HCT116 (cell line): ENCODE results near the gene SCN7A. TPM values are rescaled to one million over a fixed set of nuclear protein-coding genes. Genes with fewer than 3 reads are reported as not detected.

ENCODE experiments used
- ATAC-seq: fragments of 200-7000 bp; cut with Tn5 transposase; 2 replicates; pipeline ENCODE4 v1.9.1; 2020; ENCODE audit warnings: mild to moderate bottlenecking, moderate library complexity
- BruUV-seq: library from RNA; stranded (reverse); fragments of 400-500 nt; replicated peaks from 2 replicates; lab custom pipeline; 2021; lab: Mats Ljungman, UMichigan
- CTCF ChIA-PET: fragments of 300-600 bp; sonication (Branson Sonifier 250); formaldehyde crosslinking; loops from one replicate; lab custom pipeline; 2021; ENCODE audit warnings: antibody characterized with exemption; lab: Charles Lee
- POLR2A ChIA-PET: fragments of 300-600, 350-600 bp; sonication (Branson Sonifier 250); formaldehyde crosslinking; loops from one replicate; lab custom pipeline; 2021; ENCODE audit warnings: antibody characterized with exemption; lab: Charles Lee
- RAD21 ChIA-PET, 2 experiments: fragments of 300-600 bp; sonication (Branson Sonifier 250); formaldehyde crosslinking; loops; one replicate each; lab custom pipeline; 2023; ENCODE audit warnings: low total read pairs in 2 of 2; ENCODE audit not compliant: uncharacterized antibody in 2 of 2, unreplicated experiment in 2 of 2, low non-redundant PET in 1 of 2; lab: Charles Lee
- DNase-seq: peaks from one replicate; pipeline ENCODE4 v3.0.0-alpha.2; 2010; ENCODE audit warnings: low read depth, low spot score
- H2AFZ ChIP-seq: fragments of 200-600 bp; shearing (Covaris generic), sonication (generic); 2 replicates; pipeline ENCODE4 v1.6.1; 2017; ENCODE audit warnings: low read depth, mixed run types, mixed read lengths, antibody characterized with exemption, low read length; ENCODE audit not compliant: poor library complexity, severe bottlenecking
- H3K27ac ChIP-seq: 2 replicates; pipeline ENCODE4 v1.5.1; 2012; ENCODE audit warnings: low read depth, low read length
- H3K27me3 ChIP-seq: fragments of 200-600 bp; sonication (generic); 2 replicates; pipeline ENCODE4 v1.6.1; 2016; ENCODE audit warnings: mixed run types, low read length, mixed read lengths; ENCODE audit not compliant: insufficient read depth
- H3K36me3 ChIP-seq, 2 experiments: fragments of 200-500 bp in 1 of 2; fragments of 200-600 bp in 1 of 2; sonication (Bioruptor generic) in 1 of 2; sonication (generic) in 1 of 2; 2 replicates each; pipeline versions ENCODE4 v1.5.1 to v1.6.1; 2014 to 2016; ENCODE audit warnings: low read length in 2 of 2, inconsistent platforms in 1 of 2, mixed read lengths in 1 of 2, mixed run types in 1 of 2; ENCODE audit not compliant: insufficient read depth in 2 of 2, control insufficient read depth in 1 of 2
- H3K4me1 ChIP-seq, 2 experiments: fragments of 200-600 bp in 1 of 2; sonication (generic) in 1 of 2; 2 replicates each; pipeline versions ENCODE4 v1.5.1 to v1.6.1; 2012 to 2017; ENCODE audit warnings: low read length in 2 of 2, inconsistent platforms in 1 of 2, mild to moderate bottlenecking in 1 of 2, mixed read lengths in 1 of 2, mixed run types in 1 of 2, moderate library complexity in 1 of 2; ENCODE audit not compliant: insufficient read depth in 2 of 2, control insufficient read depth in 1 of 2
- H3K4me2 ChIP-seq: fragments of 200-600 bp; sonication (generic); 2 replicates; pipeline ENCODE4 v1.6.1; 2017; ENCODE audit warnings: mixed run types, low read length, mixed read lengths
- H3K4me3 ChIP-seq, 2 experiments: fragments of 200-600 bp in 1 of 2; sonication (generic) in 1 of 2; replicated peaks in 1 of 2; 2 replicates each; pipeline ENCODE4 v1.5.1; 2011 to 2016; ENCODE audit warnings: low read length in 2 of 2, control low read depth in 1 of 2, low read depth in 1 of 2, mild to moderate bottlenecking in 1 of 2, mixed read lengths in 1 of 2, mixed run types in 1 of 2
- H3K79me2 ChIP-seq: fragments of 200-600 bp; sonication (generic); 2 replicates; pipeline ENCODE4 v1.6.1; 2017; ENCODE audit warnings: mild to moderate bottlenecking, mixed run types, low read length, moderate library complexity, mixed read lengths; ENCODE audit not compliant: insufficient read depth
- H3K9ac ChIP-seq: fragments of 200-600 bp; sonication (generic); 2 replicates; pipeline ENCODE4 v1.6.1; 2016; ENCODE audit warnings: low read length, mixed read lengths
- H3K9me2 ChIP-seq: fragments of 200-600 bp; sonication (generic), shearing (Covaris generic); 2 replicates; pipeline ENCODE4 v1.6.1; 2017; ENCODE audit warnings: mixed run types, mild to moderate bottlenecking, moderate library complexity; ENCODE audit not compliant: insufficient read depth
- H3K9me3 ChIP-seq, 2 experiments: fragments of 200-500 bp in 1 of 2; fragments of 200-600 bp in 1 of 2; sonication (Bioruptor generic) in 1 of 2; sonication (generic) in 1 of 2; 2 replicates each; pipeline ENCODE4 v1.6.1; 2014 to 2017; ENCODE audit warnings: low read length in 2 of 2, mixed read lengths in 2 of 2, inconsistent platforms in 1 of 2, low read depth in 1 of 2, mild to moderate bottlenecking in 1 of 2, mixed run types in 1 of 2, moderate library complexity in 1 of 2; ENCODE audit not compliant: control insufficient read depth in 1 of 2, insufficient read depth in 1 of 2
- H4K20me1 ChIP-seq: fragments of 200-600 bp; sonication (generic), shearing (Covaris generic); 2 replicates; pipeline ENCODE4 v1.6.1; 2017; ENCODE audit warnings: mixed run types, mild to moderate bottlenecking, moderate library complexity; ENCODE audit not compliant: insufficient read depth
- CBX3 ChIP-seq: IDR thresholded peaks from 2 replicates; pipeline ENCODE4 v1.6.1; 2012; ENCODE audit warnings: low read depth
- EGR1 ChIP-seq: IDR thresholded peaks from 2 replicates; pipeline ENCODE4 v1.6.1; 2012; ENCODE audit warnings: low read depth
- EZH2 ChIP-seq: fragments of 200-600 bp; sonication (generic); IDR thresholded peaks from 2 replicates; pipeline ENCODE4 v1.6.1; 2017; ENCODE audit warnings: antibody characterized with exemption, mixed run types
- EZH2phosphoT487 ChIP-seq: fragments of 200-600 bp; IDR thresholded peaks from 2 replicates; pipeline ENCODE4 v1.6.1; 2018; ENCODE audit warnings: antibody characterized with exemption, borderline replicate concordance
- FOSL1 ChIP-seq: IDR thresholded peaks from 2 replicates; pipeline ENCODE4 v1.6.1; 2012; ENCODE audit warnings: low read depth
- JUND ChIP-seq: IDR thresholded peaks from 2 replicates; pipeline ENCODE4 v1.6.1; 2012
- POLR2AphosphoS5 ChIP-seq: IDR thresholded peaks from 2 replicates; pipeline ENCODE4 v1.6.1; 2011; ENCODE audit warnings: mild to moderate bottlenecking, low read depth, low read length, moderate library complexity
- RAD21 ChIP-seq: IDR thresholded peaks from 2 replicates; pipeline ENCODE4 v1.6.1; 2012; ENCODE audit warnings: low read depth, mild to moderate bottlenecking
- SIN3A ChIP-seq: IDR thresholded peaks from 2 replicates; pipeline ENCODE4 v1.6.1; 2012; ENCODE audit warnings: low read depth
- SP1 ChIP-seq: IDR thresholded peaks from 2 replicates; pipeline ENCODE4 v1.6.1; 2012; ENCODE audit warnings: low read depth
- TCF7L2 ChIP-seq: IDR thresholded peaks from 2 replicates; pipeline ENCODE4 v1.7.0; 2011; ENCODE audit warnings: borderline replicate concordance, inconsistent platforms; ENCODE audit not compliant: insufficient read depth, insufficient read length; ENCODE audit errors: extremely low read depth
- YY1 ChIP-seq: IDR thresholded peaks from 2 replicates; pipeline ENCODE4 v1.6.1; 2011; ENCODE audit warnings: low read length, low read depth, moderate library complexity, mild to moderate bottlenecking; ENCODE audit not compliant: insufficient replicate concordance; ENCODE audit errors: extremely low read depth
- intact Hi-C: fragments of 100-400 bp; cut with micrococcal nuclease; formaldehyde crosslinking; loops from 2 replicates; pipeline ENCODE4 v1.10.0; 2022
- total RNA-seq: library from RNA; stranded (reverse); gene quantifications from one replicate; pipeline ENCODE4 v1.2.1, GENCODE V29; 2021; ENCODE audit not compliant: unreplicated experiment
- TF ChIP-seq, protein P1 (sequence below): IDR thresholded peaks from 2 replicates; pipeline ENCODE4 v1.6.1; 2012
- TF ChIP-seq, protein P2 (sequence below): IDR thresholded peaks from 2 replicates; pipeline ENCODE4 v1.6.1; 2011; ENCODE audit warnings: mild to moderate bottlenecking, low read length, moderate library complexity; ENCODE audit not compliant: insufficient replicate concordance; ENCODE audit errors: extremely low read depth
- TF ChIP-seq, protein P3 (sequence below): IDR thresholded peaks from 2 replicates; pipeline ENCODE4 v1.6.1; 2012

The SCN7A gene
- total RNA-seq, 1 experiment from 2014 or later: 0.07 TPM

DNA sequence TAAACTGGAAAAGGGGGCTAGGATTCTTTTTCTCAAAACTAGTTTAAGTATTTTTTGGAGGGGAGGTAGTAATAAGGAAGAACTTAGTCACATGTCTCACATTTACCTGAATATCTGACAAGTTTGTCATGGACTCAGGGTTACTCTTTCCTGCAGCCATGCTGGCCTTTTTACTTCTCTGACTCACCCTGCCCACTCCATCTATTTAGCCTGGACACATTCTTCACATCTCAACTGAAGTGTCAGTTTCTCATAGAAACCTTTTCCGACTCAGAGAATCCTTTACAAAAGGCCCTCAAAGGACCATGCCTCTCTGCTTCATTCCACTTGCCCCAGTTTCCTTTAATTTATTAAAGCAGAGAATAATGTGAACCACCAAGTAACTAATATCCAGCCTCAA is 42.6 kb downstream of the SCN7A start:
- CTCF ChIA-PET: no interaction called here
- H3K9me3 ChIP-seq: no peaks in the 10 kb centered on the region
- POLR2A ChIA-PET: no interaction called here
- DNase-seq (no peak), ATAC-seq (no peak)
- no peak overlapping the region for H2AFZ ChIP-seq
- no peak overlapping the region for H3K27ac ChIP-seq
- no peaks in the 10 kb centered on the region for H3K36me3 ChIP-seq
- no peak overlapping the region for H3K4me3 ChIP-seq
- H3K4me1 ChIP-seq: no peaks in the 10 kb centered on the region
- TF ChIP-seq YY1: no peak
- no peak for TF ChIP-seq EZH2phosphoT487
- no peak for TF ChIP-seq JUND
- no peak for TF ChIP-seq TCF7L2
- TF ChIP-seq EGR1: no peak
- no peak for TF ChIP-seq SIN3A
- no peak for TF ChIP-seq SP1
- TF ChIP-seq RAD21: no peak
- no peak for TF ChIP-seq CBX3
- TF ChIP-seq, protein P1, sequence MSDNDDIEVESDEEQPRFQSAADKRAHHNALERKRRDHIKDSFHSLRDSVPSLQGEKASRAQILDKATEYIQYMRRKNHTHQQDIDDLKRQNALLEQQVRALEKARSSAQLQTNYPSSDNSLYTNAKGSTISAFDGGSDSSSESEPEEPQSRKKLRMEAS: no peak
- H3K9ac ChIP-seq: no peak overlapping the region
- H3K27me3 ChIP-seq: no peaks in the 10 kb centered on the region; the same call in 1 of the 2 replicates
- H4K20me1 ChIP-seq: no peaks in the 10 kb centered on the region
- no peaks in the 10 kb centered on the region for H3K9me2 ChIP-seq
- RAD21 ChIA-PET: no interaction called here
- no peak overlapping the region for H3K4me2 ChIP-seq
- intact Hi-C loops: no loop called here
- no peaks in the 10 kb centered on the region for H3K79me2 ChIP-seq
- BruUV-seq: no TSS peak

DNA sequence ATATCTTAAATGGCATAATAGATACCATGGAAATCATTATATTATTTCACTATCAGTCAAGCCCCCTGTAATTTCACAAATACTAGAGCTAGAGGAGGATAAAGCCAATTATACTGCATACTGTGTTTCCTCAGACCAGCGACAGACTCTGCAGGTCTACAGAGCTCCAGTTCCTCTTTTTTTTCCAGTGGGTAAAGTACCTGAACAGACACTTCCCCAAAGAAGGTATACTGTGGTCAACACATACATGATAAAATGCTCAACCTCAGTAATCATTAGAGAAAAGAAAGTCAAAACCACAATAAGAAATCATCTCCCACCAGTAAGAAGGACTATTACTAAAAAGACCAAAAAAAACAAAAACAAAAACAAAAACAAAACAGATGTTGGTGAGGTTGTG is 44.6 kb downstream of the SCN7A start:
- H4K20me1 ChIP-seq: no peaks in the 10 kb centered on the region
- intact Hi-C loops: no loop called here
- no peak overlapping the region for H2AFZ ChIP-seq
- H3K36me3 ChIP-seq: no peaks in the 10 kb centered on the region
- no TSS peak for BruUV-seq
- POLR2A ChIA-PET: no interaction called here
- RAD21 ChIA-PET: no interaction called here
- H3K79me2 ChIP-seq: no peaks in the 10 kb centered on the region
- no peak overlapping the region for H3K27ac ChIP-seq
- no peak overlapping the region for H3K4me3 ChIP-seq
- no peak for ATAC-seq
- no peaks in the 10 kb centered on the region; the same call in 1 of the 2 replicates for H3K27me3 ChIP-seq
- no peak for DNase-seq
- H3K4me2 ChIP-seq: no peak overlapping the region
- CTCF ChIA-PET: no interaction called here
- no peaks in the 10 kb centered on the region for H3K9me2 ChIP-seq
- H3K9me3 ChIP-seq: no peaks in the 10 kb centered on the region
- H3K9ac ChIP-seq: no peak overlapping the region
- H3K4me1 ChIP-seq: no peaks in the 10 kb centered on the region
- TF ChIP-seq EGR1: no peak
- TF ChIP-seq POLR2AphosphoS5: no peak
- TF ChIP-seq, protein P1: no peak
- TF ChIP-seq SP1: no peak
- TF ChIP-seq FOSL1: no peak
- TF ChIP-seq, protein P2, sequence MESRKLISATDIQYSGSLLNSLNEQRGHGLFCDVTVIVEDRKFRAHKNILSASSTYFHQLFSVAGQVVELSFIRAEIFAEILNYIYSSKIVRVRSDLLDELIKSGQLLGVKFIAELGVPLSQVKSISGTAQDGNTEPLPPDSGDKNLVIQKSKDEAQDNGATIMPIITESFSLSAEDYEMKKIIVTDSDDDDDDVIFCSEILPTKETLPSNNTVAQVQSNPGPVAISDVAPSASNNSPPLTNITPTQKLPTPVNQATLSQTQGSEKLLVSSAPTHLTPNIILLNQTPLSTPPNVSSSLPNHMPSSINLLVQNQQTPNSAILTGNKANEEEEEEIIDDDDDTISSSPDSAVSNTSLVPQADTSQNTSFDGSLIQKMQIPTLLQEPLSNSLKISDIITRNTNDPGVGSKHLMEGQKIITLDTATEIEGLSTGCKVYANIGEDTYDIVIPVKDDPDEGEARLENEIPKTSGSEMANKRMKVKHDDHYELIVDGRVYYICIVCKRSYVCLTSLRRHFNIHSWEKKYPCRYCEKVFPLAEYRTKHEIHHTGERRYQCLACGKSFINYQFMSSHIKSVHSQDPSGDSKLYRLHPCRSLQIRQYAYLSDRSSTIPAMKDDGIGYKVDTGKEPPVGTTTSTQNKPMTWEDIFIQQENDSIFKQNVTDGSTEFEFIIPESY: no peak
- no peak for TF ChIP-seq EZH2
- TF ChIP-seq, protein P3, sequence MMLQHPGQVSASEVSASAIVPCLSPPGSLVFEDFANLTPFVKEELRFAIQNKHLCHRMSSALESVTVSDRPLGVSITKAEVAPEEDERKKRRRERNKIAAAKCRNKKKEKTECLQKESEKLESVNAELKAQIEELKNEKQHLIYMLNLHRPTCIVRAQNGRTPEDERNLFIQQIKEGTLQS: no peak
- no peak for TF ChIP-seq RAD21
- TF ChIP-seq TCF7L2: no peak
